ENCODE results near the gene SOX10. TPM values are rescaled to one million over a fixed set of nuclear protein-coding genes. Genes with fewer than 3 reads are reported as not detected.

SOX10 gene
- total RNA-seq, 1 experiment from 2014 or later, result not detected

DNA sequence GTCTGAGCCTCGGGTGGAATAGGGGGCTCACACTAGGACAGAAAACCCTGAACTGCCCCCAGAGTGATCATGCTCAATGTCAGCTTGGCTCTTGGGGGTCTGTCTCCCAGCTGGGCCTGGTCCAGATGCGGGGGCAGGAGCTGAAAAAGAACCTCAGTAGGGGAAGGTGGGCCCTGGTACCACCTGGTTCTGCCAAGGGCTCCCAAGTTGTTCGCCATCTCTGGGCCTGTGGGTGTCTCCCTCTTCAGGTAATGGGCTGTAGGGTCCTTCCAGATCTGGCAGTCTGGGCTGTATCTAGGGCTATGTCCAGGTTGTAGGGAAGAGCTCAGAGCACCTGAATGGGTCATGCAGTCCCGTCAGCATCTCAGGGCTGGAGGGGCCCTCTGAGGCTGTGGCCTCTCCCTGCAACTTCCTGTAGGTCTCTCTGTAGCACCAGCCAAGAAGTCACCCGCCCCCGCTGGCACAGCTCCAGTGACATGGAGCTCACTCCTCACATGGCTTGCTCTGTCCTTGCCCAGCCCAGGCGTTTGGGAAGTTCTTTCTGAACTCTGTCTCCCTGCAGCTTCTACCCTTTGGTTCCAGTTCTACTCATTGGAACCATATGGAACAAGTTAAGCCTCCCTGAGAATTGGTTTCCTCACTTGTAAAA is 33.0 kb upstream of the SOX10 start:
- CTCF ChIA-PET, result interaction anchor here (1.0 kb wide), 1 partner anchor 13 kb away, joined by 3 read pairs; no protein-coding TSS in a partner anchor
- POLR2A ChIA-PET, result no interaction called here
- peak; percentile 39 for ATAC-seq
- RAD21 ChIA-PET (ENCODE audit: low non-redundant PET in 1 of 2, low total read pairs in 2 of 2, uncharacterized antibody in 2 of 2, unreplicated experiment in 2 of 2), result no interaction called here
- DNase-seq (ENCODE audit: low read depth, low spot score), result no peak
- Histone ChIP-seq H3K9me3 (ENCODE audit: control insufficient read depth in 1 of 2, insufficient read depth in 1 of 2, low read depth in 1 of 2, low read length in 2 of 2) (no peaks in the 10 kb centered on the region), H3K27me3 (ENCODE audit: insufficient read depth, low read length) (no peaks in the 10 kb centered on the region), H3K9ac (ENCODE audit: low read length) (no peak overlapping the region), H2AFZ (ENCODE audit: low read depth, low read length, poor library complexity, severe bottlenecking) (no peak overlapping the region), H3K36me3 (ENCODE audit: control insufficient read depth in 1 of 2, insufficient read depth in 2 of 2, low read length in 2 of 2) (no peaks in the 10 kb centered on the region), H4K20me1 (ENCODE audit: insufficient read depth) (no peaks in the 10 kb centered on the region), H3K9me2 (ENCODE audit: insufficient read depth) (no peaks in the 10 kb centered on the region), H3K4me3 (replicated peaks in 1 of 2; ENCODE audit: low read depth in 1 of 2, low read length in 2 of 2) (no peak overlapping the region), H3K27ac (ENCODE audit: low read depth, low read length) (no peak overlapping the region), H3K79me2 (ENCODE audit: insufficient read depth, low read length) (no peaks in the 10 kb centered on the region), H3K4me2 (ENCODE audit: low read length) (no peak overlapping the region), H3K4me1 (ENCODE audit: control insufficient read depth in 1 of 2, insufficient read depth in 2 of 2, low read length in 2 of 2) (peaks cover 7 to 29% of the 10 kb centered on the region in 2 experiments; a peak in 3 of 4 replicates)
- intact Hi-C loops (cut with micrococcal nuclease), result no loop called here
- TF ChIP-seq, protein P1, sequence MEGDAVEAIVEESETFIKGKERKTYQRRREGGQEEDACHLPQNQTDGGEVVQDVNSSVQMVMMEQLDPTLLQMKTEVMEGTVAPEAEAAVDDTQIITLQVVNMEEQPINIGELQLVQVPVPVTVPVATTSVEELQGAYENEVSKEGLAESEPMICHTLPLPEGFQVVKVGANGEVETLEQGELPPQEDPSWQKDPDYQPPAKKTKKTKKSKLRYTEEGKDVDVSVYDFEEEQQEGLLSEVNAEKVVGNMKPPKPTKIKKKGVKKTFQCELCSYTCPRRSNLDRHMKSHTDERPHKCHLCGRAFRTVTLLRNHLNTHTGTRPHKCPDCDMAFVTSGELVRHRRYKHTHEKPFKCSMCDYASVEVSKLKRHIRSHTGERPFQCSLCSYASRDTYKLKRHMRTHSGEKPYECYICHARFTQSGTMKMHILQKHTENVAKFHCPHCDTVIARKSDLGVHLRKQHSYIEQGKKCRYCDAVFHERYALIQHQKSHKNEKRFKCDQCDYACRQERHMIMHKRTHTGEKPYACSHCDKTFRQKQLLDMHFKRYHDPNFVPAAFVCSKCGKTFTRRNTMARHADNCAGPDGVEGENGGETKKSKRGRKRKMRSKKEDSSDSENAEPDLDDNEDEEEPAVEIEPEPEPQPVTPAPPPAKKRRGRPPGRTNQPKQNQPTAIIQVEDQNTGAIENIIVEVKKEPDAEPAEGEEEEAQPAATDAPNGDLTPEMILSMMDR (IDR thresholded peaks at IDR 0.05 in 2 of 3, conservative IDR thresholded peaks at IDR 0.05 in 1 of 3; ENCODE audit: borderline replicate concordance in 1 of 3, insufficient read depth in 1 of 3, low read depth in 2 of 3, low read length in 2 of 3), result peak in 2 of 3 experiments; percentile 13 to 22; a peak in 1 of 6 replicates
- TF ChIP-seq POLR2AphosphoS5 (IDR thresholded peaks at IDR 0.05; ENCODE audit: low read depth, low read length) (no peak), SRF (IDR thresholded peaks at IDR 0.05; ENCODE audit: low read depth) (no peak)
- BruUV-seq (replicated peaks), result no TSS peak

DNA sequence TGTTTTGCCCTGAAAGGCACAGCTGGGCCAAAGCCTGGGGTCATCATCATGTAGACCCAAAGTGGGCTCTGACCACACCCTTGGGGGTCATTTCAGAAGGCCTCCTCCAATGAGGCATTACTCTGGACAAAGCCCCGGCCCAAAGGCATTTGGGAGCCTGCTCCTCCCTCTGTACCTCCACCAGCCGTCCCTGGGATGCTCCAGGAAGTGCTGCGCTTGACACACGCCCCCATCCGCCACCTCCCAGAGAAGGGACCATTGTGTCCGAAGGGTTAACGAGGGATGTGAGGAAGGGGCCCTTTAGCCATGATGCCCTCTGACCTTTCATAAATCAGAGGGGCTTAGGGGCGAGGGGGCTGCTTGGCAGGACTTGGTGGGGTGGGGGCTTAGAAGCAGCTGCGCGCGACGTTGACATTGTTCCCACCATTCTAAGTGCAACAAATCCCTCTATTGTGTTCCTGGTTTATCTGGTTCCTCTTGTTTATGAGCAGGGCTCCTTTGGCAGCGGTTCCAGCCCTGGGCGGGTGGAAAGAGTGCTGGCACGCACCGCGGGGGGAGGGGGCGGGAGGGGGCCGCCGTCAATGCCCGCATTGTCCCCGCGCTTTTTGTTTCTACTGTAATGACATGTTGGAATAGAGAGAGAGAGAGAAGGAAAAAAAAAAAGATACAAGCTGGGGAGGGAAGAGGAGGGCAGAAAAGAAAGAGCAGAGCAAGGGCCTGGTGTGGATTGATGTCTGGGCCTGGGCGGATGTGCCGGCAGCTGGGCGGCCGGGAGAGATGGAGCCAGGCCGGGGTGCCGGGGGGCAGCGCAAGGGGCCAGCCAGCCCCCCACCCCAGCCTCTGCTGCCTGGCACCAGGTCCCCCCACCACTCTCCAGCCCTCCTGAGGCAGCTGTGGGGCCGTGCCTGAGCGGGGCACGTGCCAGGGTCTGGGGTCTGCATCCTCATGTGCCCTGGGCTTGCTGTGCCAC is 32.1 kb upstream of the SOX10 start:
- H2AFZ ChIP-seq (ENCODE audit: low read depth, low read length, poor library complexity, severe bottlenecking), result peak overlapping the region; percentile 61
- ChIA-PET CTCF (no interaction called here), RAD21 (ENCODE audit: low non-redundant PET in 1 of 2, low total read pairs in 2 of 2, uncharacterized antibody in 2 of 2, unreplicated experiment in 2 of 2) (no interaction called here), POLR2A (no interaction called here)
- peaks cover 7 to 29% of the 10 kb centered on the region in 2 experiments; a peak in 3 of 4 replicates for H3K4me1 ChIP-seq (ENCODE audit: control insufficient read depth in 1 of 2, insufficient read depth in 2 of 2, low read length in 2 of 2)
- intact Hi-C loops (cut with micrococcal nuclease), result no loop called here
- H3K4me3 ChIP-seq (replicated peaks in 1 of 2; ENCODE audit: low read depth in 1 of 2, low read length in 2 of 2), result no peak overlapping the region
- H3K4me2 ChIP-seq (ENCODE audit: low read length), result peak overlapping the region; percentile 46
- H4K20me1 ChIP-seq (ENCODE audit: insufficient read depth), result no peaks in the 10 kb centered on the region
- H3K36me3 ChIP-seq (ENCODE audit: control insufficient read depth in 1 of 2, insufficient read depth in 2 of 2, low read length in 2 of 2), result no peaks in the 10 kb centered on the region
- H3K9me2 ChIP-seq (ENCODE audit: insufficient read depth), result no peaks in the 10 kb centered on the region
- H3K27ac ChIP-seq (ENCODE audit: low read depth, low read length), result no peak overlapping the region
- peak; percentile 51 for ATAC-seq
- no peaks in the 10 kb centered on the region for H3K9me3 ChIP-seq (ENCODE audit: control insufficient read depth in 1 of 2, insufficient read depth in 1 of 2, low read depth in 1 of 2, low read length in 2 of 2)
- no peak for DNase-seq (ENCODE audit: low read depth, low spot score)
- BruUV-seq (replicated peaks), result no TSS peak
- H3K27me3 ChIP-seq (ENCODE audit: insufficient read depth, low read length), result no peaks in the 10 kb centered on the region
- H3K9ac ChIP-seq (ENCODE audit: low read length), result no peak overlapping the region
- no peaks in the 10 kb centered on the region for H3K79me2 ChIP-seq (ENCODE audit: insufficient read depth, low read length)
- TF ChIP-seq RAD21 (IDR thresholded peaks at IDR 0.05; ENCODE audit: low read depth) (no peak), POLR2AphosphoS5 (IDR thresholded peaks at IDR 0.05; ENCODE audit: low read depth, low read length) (no peak), SRF (IDR thresholded peaks at IDR 0.05; ENCODE audit: low read depth) (no peak), JUND (IDR thresholded peaks at IDR 0.05) (no peak), EGR1 (IDR thresholded peaks at IDR 0.05; ENCODE audit: low read depth) (no peak), EZH2phosphoT487 (IDR thresholded peaks at IDR 0.05; ENCODE audit: borderline replicate concordance) (no peak), CBX3 (IDR thresholded peaks at IDR 0.05; ENCODE audit: low read depth) (no peak), ZNF274 (IDR thresholded peaks at IDR 0.05; ENCODE audit: low read depth, low read length) (no peak), ZFX (IDR thresholded peaks at IDR 0.05) (no peak)
- TF ChIP-seq, protein P2, sequence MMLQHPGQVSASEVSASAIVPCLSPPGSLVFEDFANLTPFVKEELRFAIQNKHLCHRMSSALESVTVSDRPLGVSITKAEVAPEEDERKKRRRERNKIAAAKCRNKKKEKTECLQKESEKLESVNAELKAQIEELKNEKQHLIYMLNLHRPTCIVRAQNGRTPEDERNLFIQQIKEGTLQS (IDR thresholded peaks at IDR 0.05), result no peak
- TF ChIP-seq, protein P1 (IDR thresholded peaks at IDR 0.05 in 2 of 3, conservative IDR thresholded peaks at IDR 0.05 in 1 of 3; ENCODE audit: borderline replicate concordance in 1 of 3, insufficient read depth in 1 of 3, low read depth in 2 of 3, low read length in 2 of 3), result no peak
- TF ChIP-seq, protein P3, sequence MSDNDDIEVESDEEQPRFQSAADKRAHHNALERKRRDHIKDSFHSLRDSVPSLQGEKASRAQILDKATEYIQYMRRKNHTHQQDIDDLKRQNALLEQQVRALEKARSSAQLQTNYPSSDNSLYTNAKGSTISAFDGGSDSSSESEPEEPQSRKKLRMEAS (IDR thresholded peaks at IDR 0.05), result no peak
